HFFc6 (cell line): Measurements from ENCODE around the gene MMD. TPM values are rescaled to one million over a fixed set of nuclear protein-coding genes. Genes with fewer than 3 reads are reported as not detected.

Experiments used
- DNase-seq: peaks from one replicate; pipeline ENCODE4 v3.0.0-alpha.2; 2018
- H3K27ac Mint-ChIP-seq: 2 replicates; pipeline ENCODE4 v1.8.0; 2020; ENCODE audit warnings: mild to moderate bottlenecking, mixed read lengths
- H3K27me3 Mint-ChIP-seq: 2 replicates; pipeline ENCODE4 v1.8.0; 2021; ENCODE audit warnings: mild to moderate bottlenecking, moderate library complexity, mixed read lengths; ENCODE audit not compliant: insufficient read depth
- H3K36me3 Mint-ChIP-seq: 2 replicates; pipeline ENCODE4 v1.8.0; 2021; ENCODE audit warnings: low read depth, mixed read lengths
- H3K4me1 Mint-ChIP-seq: 2 replicates; pipeline ENCODE4 v1.8.0; 2020; ENCODE audit warnings: low read depth, mixed read lengths
- H3K4me3 Mint-ChIP-seq: 2 replicates; pipeline ENCODE4 v1.8.0; 2020; ENCODE audit warnings: mild to moderate bottlenecking, moderate library complexity, mixed read lengths
- H3K9me3 Mint-ChIP-seq: 2 replicates; pipeline ENCODE4 v1.8.0; 2020; ENCODE audit warnings: mild to moderate bottlenecking, mixed read lengths
- total RNA-seq, 6 experiments: library from RNA; stranded (reverse); fragmentation: NEBNext Ultra II Directional; extraction: Animal tissue kit (Norgen Biotek cat#: 25700); gene quantifications; 2 replicates in 1 of 6; 3 replicates in 5 of 6; pipeline ENCODE4 v1.2.3, GENCODE V29; 2021
- TF ChIP-seq, protein P1 (sequence below): fragments of 200-600 bp; sonication (generic); IDR thresholded peaks from 2 replicates; pipeline ENCODE4 v1.5.0; 2021; ENCODE audit warnings: antibody characterized with exemption, mild to moderate bottlenecking

MMD gene
- total RNA-seq, 6 experiments from 2014 or later: 2.1 to 4.0 (median 3.6) TPM

DNA sequence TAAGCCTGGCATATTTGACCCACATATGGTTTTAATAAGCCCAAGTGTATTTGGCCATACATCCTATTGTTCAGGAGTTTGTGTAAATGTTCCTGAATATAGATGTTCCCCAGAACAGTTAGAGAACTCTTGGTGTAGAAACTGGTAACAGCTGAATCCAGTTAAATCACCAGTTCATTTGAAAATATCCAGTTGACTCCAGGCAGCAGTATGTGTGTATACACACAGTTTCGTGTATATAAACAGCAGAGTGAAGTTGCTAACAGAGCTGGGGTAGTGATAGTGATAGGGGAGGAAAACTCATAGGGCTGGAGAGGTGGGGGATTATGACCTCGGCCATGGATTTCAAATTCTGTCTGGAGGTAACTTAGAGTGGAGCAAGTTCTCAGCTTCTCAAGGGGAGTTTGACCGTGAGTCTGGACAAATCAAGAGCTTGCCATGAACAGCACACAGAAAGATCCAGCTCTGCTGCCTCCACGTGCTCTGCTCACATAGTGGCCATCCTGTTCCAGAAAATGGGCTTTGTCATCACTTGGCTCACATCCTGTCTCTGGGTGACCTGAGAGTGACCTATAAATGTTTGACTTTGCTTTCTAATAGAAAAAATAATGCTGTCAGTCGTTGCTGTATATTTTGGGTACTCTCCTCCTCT, 30.6 kb upstream of the MMD start:
- Mint-ChIP-seq H3K27ac (peak overlapping the region; percentile 92), H3K27me3 (peaks cover 4% of the 10 kb centered on the region), H3K4me1 (peaks cover 75% of the 10 kb centered on the region), H3K9me3 (no peaks in the 10 kb centered on the region), H3K36me3 (no peaks in the 10 kb centered on the region), H3K4me3 (peak overlapping the region; percentile 32; the same call in 1 of the 2 replicates)
- peak; percentile 65 for DNase-seq
- TF ChIP-seq, protein P1, sequence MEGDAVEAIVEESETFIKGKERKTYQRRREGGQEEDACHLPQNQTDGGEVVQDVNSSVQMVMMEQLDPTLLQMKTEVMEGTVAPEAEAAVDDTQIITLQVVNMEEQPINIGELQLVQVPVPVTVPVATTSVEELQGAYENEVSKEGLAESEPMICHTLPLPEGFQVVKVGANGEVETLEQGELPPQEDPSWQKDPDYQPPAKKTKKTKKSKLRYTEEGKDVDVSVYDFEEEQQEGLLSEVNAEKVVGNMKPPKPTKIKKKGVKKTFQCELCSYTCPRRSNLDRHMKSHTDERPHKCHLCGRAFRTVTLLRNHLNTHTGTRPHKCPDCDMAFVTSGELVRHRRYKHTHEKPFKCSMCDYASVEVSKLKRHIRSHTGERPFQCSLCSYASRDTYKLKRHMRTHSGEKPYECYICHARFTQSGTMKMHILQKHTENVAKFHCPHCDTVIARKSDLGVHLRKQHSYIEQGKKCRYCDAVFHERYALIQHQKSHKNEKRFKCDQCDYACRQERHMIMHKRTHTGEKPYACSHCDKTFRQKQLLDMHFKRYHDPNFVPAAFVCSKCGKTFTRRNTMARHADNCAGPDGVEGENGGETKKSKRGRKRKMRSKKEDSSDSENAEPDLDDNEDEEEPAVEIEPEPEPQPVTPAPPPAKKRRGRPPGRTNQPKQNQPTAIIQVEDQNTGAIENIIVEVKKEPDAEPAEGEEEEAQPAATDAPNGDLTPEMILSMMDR: no peak

DNA sequence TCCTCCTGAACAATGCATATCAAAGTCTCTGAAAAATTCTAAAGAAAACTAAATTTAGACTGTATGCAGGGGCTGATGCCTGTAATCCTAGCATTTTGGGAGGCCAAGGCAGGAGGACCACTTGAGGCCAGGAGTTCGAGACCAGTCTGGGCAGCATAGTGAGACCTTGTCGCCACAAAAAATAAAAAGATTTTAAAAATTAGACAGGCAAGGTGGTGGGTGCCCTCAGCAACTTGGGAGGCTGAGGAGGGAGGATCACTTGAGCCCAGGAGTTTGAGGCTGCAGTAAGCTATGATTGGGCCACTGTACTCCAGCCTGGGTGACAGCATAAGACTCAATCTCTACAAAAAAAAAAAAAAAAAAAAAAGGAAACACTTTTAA, 30.1 kb upstream of the MMD start:
- no peak for DNase-seq
- Mint-ChIP-seq H3K27ac (peak overlapping the region; percentile 92), H3K27me3 (peaks cover 4% of the 10 kb centered on the region), H3K4me1 (peaks cover 72% of the 10 kb centered on the region), H3K4me3 (no peak overlapping the region), H3K36me3 (no peaks in the 10 kb centered on the region), H3K9me3 (no peaks in the 10 kb centered on the region)
- TF ChIP-seq, protein P1: no peak

DNA sequence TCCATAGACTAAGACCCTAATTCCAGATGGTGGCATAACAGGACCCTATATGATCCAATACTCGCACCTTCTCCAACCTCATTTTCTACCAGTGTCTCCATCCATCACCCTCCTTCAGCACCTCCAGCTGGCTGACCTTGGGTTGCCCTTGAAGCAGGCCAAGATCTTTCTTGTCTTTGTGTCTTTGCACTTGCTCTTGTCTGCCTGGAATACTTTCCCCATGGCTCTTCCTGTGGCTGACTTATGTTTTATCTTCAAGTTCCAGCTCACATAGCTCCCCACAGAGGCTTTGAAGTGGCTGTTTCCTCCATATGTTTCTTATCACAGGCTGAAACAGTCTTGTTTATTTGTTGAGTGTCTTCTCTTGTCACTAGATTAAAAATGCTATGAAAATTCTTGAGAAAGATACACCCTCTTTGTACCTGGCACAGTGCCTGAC, 29.6 kb upstream of the MMD start:
- H3K4me3 Mint-ChIP-seq: no peak overlapping the region
- H3K4me1 Mint-ChIP-seq: peaks cover 66% of the 10 kb centered on the region
- H3K36me3 Mint-ChIP-seq: no peaks in the 10 kb centered on the region
- TF ChIP-seq, protein P1: no peak
- H3K9me3 Mint-ChIP-seq: no peaks in the 10 kb centered on the region
- no peak overlapping the region; the same call in 1 of the 2 replicates for H3K27ac Mint-ChIP-seq
- H3K27me3 Mint-ChIP-seq: peaks cover 4% of the 10 kb centered on the region
- DNase-seq: peak; percentile 25

DNA sequence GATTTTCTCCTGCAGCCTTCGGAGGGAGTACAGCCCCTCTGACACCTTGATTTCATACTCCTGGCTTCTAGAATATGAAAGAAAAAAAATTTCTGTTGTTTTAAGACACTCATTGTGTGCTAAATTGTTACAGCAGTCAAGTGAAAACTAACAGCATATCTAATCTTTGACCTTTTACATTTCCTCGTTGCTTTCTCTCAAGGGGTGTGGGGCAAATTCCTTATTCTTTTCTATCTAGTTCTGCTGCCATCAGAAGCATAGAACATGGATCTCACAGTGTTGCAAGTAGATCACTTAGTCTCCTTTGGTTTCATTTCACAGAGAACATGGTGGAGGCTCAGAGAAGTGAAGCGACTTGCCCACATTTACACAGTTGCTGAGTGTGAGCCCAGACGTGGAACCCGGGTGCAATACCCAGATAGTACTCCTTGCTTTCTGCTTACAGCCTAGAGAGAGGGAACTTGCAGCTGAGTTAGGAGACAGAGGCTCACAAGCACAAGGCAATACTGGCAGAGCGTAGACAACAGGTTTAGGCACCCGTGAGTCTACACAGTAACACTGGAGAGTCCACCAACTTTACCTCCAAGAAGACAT, 28.7 kb upstream of the MMD start:
- Mint-ChIP-seq H3K36me3 (no peaks in the 10 kb centered on the region), H3K4me3 (no peak overlapping the region), H3K27me3 (peaks cover 4% of the 10 kb centered on the region), H3K9me3 (no peaks in the 10 kb centered on the region), H3K4me1 (peaks cover 57% of the 10 kb centered on the region), H3K27ac (no peak overlapping the region)
- TF ChIP-seq, protein P1: no peak
- no peak for DNase-seq

DNA sequence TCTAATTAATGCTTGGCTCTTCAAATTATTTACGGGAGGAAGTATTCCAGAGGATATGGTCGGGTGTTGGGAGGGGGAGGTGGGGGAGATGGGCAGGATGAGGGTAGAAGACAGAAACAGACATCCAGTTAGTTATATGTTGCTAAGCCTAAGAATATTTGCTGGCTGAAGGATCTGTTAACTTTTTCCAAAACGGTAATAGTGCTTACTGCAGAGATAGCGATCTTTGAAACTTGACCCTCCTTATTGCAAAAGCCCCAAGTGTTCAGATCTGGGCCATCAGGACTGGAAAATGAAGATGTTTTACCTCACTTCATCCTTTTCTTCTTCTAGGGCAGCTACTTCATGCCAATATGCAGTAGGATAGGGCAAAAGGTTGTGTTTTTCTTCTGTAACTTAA, 27.0 kb upstream of the MMD start:
- H3K4me1 Mint-ChIP-seq: peaks cover 49% of the 10 kb centered on the region
- H3K9me3 Mint-ChIP-seq: no peaks in the 10 kb centered on the region
- peaks cover 4% of the 10 kb centered on the region for H3K27me3 Mint-ChIP-seq
- peak overlapping the region; percentile 58; the same call in 1 of the 2 replicates for H3K27ac Mint-ChIP-seq
- TF ChIP-seq, protein P1: no peak
- H3K4me3 Mint-ChIP-seq: peak overlapping the region; percentile 43; the same call in 1 of the 2 replicates
- peak; percentile 51 for DNase-seq
- H3K36me3 Mint-ChIP-seq: no peaks in the 10 kb centered on the region
